Osteocyte (in vitro differentiated cells): ENCODE measurements around the gene NPEPL1. TPM values are rescaled to one million over a fixed set of nuclear protein-coding genes. Genes with fewer than 3 reads are reported as not detected.

Source experiments
- DNase-seq: peaks from one replicate; pipeline ENCODE4 v3.0.0; 2021; ENCODE audit warnings: mixed read lengths; ENCODE audit not compliant: unreplicated experiment; ENCODE audit errors: extremely low spot score
- H3K27ac Mint-ChIP-seq: one replicate; pipeline ENCODE4 v1.8.0; 2021; ENCODE audit warnings: mild to moderate bottlenecking, mixed read lengths; ENCODE audit not compliant: unreplicated experiment
- H3K27me3 Mint-ChIP-seq: one replicate; pipeline ENCODE4 v1.8.0; 2021; ENCODE audit warnings: mixed read lengths; ENCODE audit not compliant: unreplicated experiment
- H3K36me3 Mint-ChIP-seq: one replicate; pipeline ENCODE4 v1.8.0; 2021; ENCODE audit warnings: mixed read lengths; ENCODE audit not compliant: unreplicated experiment
- H3K4me1 Mint-ChIP-seq: one replicate; pipeline ENCODE4 v1.8.0; 2021; ENCODE audit warnings: mixed read lengths; ENCODE audit not compliant: unreplicated experiment
- H3K4me3 Mint-ChIP-seq: one replicate; pipeline ENCODE4 v1.8.0; 2021; ENCODE audit warnings: mild to moderate bottlenecking, moderate library complexity, mixed read lengths; ENCODE audit not compliant: unreplicated experiment
- H3K9me3 Mint-ChIP-seq: one replicate; pipeline ENCODE4 v1.8.0; 2021; ENCODE audit warnings: mixed read lengths; ENCODE audit not compliant: unreplicated experiment
- CTCF ChIP-seq: fragments of 200-600 bp; sonication (generic); IDR thresholded peaks from 2 replicates; pipeline ENCODE4 v1.5.0; 2021; ENCODE audit warnings: antibody characterized with exemption, mild to moderate bottlenecking, moderate library complexity
- total RNA-seq: library from RNA; stranded (reverse); gene quantifications from 2 replicates; pipeline ENCODE4 v1.2.1, GENCODE V29; 2021

Gene NPEPL1
- total RNA-seq, 1 donor from 2014 or later = 13.6 TPM

GRCh38 chr20:58717278-58718091 is 24.9 kb downstream of the NPEPL1 start:
- TF ChIP-seq CTCF = no peak
- Mint-ChIP-seq H3K27me3 (peaks cover 15% of the 10 kb centered on the region), H3K4me3 (no peak overlapping the region), H3K36me3 (no peaks in the 10 kb centered on the region), H3K27ac (no peak overlapping the region), H3K4me1 (no peaks in the 10 kb centered on the region), H3K9me3 (no peaks in the 10 kb centered on the region)
- DNase-seq = peak; percentile 81

GRCh38 chr20:58718121-58718563 is 25.5 kb downstream of the NPEPL1 start:
- H3K27me3 Mint-ChIP-seq = peaks cover 21% of the 10 kb centered on the region
- no peak for DNase-seq
- no peak for TF ChIP-seq CTCF
- H3K4me1 Mint-ChIP-seq = no peaks in the 10 kb centered on the region
- no peak overlapping the region for H3K27ac Mint-ChIP-seq
- H3K36me3 Mint-ChIP-seq = no peaks in the 10 kb centered on the region
- H3K9me3 Mint-ChIP-seq = no peaks in the 10 kb centered on the region
- H3K4me3 Mint-ChIP-seq = no peak overlapping the region

- no peaks in the 10 kb centered on the region for H3K4me1 Mint-ChIP-seq
- H3K27me3 Mint-ChIP-seq = peaks cover 27% of the 10 kb centered on the region
- H3K27ac Mint-ChIP-seq = no peak overlapping the region
- H3K36me3 Mint-ChIP-seq = no peaks in the 10 kb centered on the region
- no peak for TF ChIP-seq CTCF
- no peaks in the 10 kb centered on the region for H3K9me3 Mint-ChIP-seq
- no peak overlapping the region for H3K4me3 Mint-ChIP-seq
- DNase-seq = no peak
Measured at GRCh38 chr20:58718729-58719128, 26.1 kb downstream of the NPEPL1 start.

- Mint-ChIP-seq H3K4me3 (no peak overlapping the region), H3K4me1 (no peaks in the 10 kb centered on the region), H3K36me3 (no peaks in the 10 kb centered on the region), H3K9me3 (no peaks in the 10 kb centered on the region), H3K27me3 (peaks cover 32% of the 10 kb centered on the region), H3K27ac (no peak overlapping the region)
- TF ChIP-seq CTCF = no peak
- peak; percentile 72 for DNase-seq
Measured at GRCh38 chr20:58719258-58719657, 26.7 kb downstream of the NPEPL1 start.

- DNase-seq = peak; percentile 67
- H3K4me1 Mint-ChIP-seq = no peaks in the 10 kb centered on the region
Measured at GRCh38 chr20:58719971-58720371, 27.4 kb downstream of the NPEPL1 start.

More at GRCh38 chr20:58719971-58720371, 27.4 kb downstream of the NPEPL1 start:
- peaks cover 40% of the 10 kb centered on the region for H3K27me3 Mint-ChIP-seq
- no peaks in the 10 kb centered on the region for H3K9me3 Mint-ChIP-seq
- no peak for TF ChIP-seq CTCF
- H3K4me3 Mint-ChIP-seq = no peak overlapping the region
- no peaks in the 10 kb centered on the region for H3K36me3 Mint-ChIP-seq
- H3K27ac Mint-ChIP-seq = no peak overlapping the region
